Fibroblast of lung (primary cell): Measurements from ENCODE around the gene SRC. TPM values are rescaled to one million over a fixed set of nuclear protein-coding genes. Genes with fewer than 3 reads are reported as not detected.

Source experiments
- DNase-seq, 2 donors: peaks; one replicate each; pipeline versions ENCODE4 v3.0.0 to v3.0.0-alpha.2; 2010; ENCODE audit warnings: low read depth in 2 of 2
- H2AFZ ChIP-seq: 2 replicates; pipeline ENCODE4 v1.5.1; 2012; ENCODE audit warnings: low read length, control low read depth, inconsistent platforms
- H3K27ac ChIP-seq: 2 replicates; pipeline ENCODE4 v1.5.1; 2011; ENCODE audit warnings: low read length, control low read depth; ENCODE audit not compliant: insufficient read depth
- H3K27me3 ChIP-seq: 2 replicates; pipeline ENCODE4 v1.5.1; 2011; ENCODE audit warnings: mild to moderate bottlenecking, low read length; ENCODE audit not compliant: control insufficient read depth, insufficient read depth
- H3K36me3 ChIP-seq: 2 replicates; pipeline ENCODE4 v1.5.1; 2011; ENCODE audit warnings: low read length; ENCODE audit not compliant: control insufficient read depth, insufficient read depth
- H3K4me1 ChIP-seq: 2 replicates; pipeline ENCODE4 v1.5.1; 2011; ENCODE audit warnings: low read length; ENCODE audit not compliant: control insufficient read depth, insufficient read depth; ENCODE audit errors: extremely low read depth
- H3K4me2 ChIP-seq: 2 replicates; pipeline ENCODE4 v1.5.1; 2011; ENCODE audit warnings: low read length, control low read depth; ENCODE audit not compliant: insufficient read depth; ENCODE audit errors: extremely low read depth
- H3K4me3 ChIP-seq, 4 experiments: fragments of 200-600 bp in 1 of 4; sonication (generic) in 1 of 4; replicated peaks in 1 of 4; 2 replicates each; pipeline ENCODE4 v1.5.1; 2011 to 2016; ENCODE audit warnings: low read length in 4 of 4, low read depth in 3 of 4, mild to moderate bottlenecking in 3 of 4, control low read depth in 2 of 4, inconsistent platforms in 1 of 4, mixed read lengths in 1 of 4; ENCODE audit not compliant: insufficient read depth in 1 of 4; ENCODE audit errors: control extremely low read depth in 1 of 4
- H3K79me2 ChIP-seq: 2 replicates; pipeline ENCODE4 v1.5.1; 2012; ENCODE audit warnings: mild to moderate bottlenecking, low read length, inconsistent platforms; ENCODE audit not compliant: control insufficient read depth, insufficient read depth
- H3K9ac ChIP-seq: 2 replicates; pipeline ENCODE4 v1.5.1; 2011; ENCODE audit warnings: mild to moderate bottlenecking, low read length, control low read depth; ENCODE audit not compliant: insufficient read depth
- H3K9me3 ChIP-seq: 2 replicates; pipeline ENCODE4 v1.5.1; 2012; ENCODE audit warnings: low read depth, low read length; ENCODE audit not compliant: control insufficient read depth, insufficient read depth
- H4K20me1 ChIP-seq: 2 replicates; pipeline ENCODE4 v1.5.1; 2011; ENCODE audit warnings: low read length; ENCODE audit not compliant: control insufficient read depth, insufficient read depth; ENCODE audit errors: extremely low read depth
- EZH2 ChIP-seq: IDR thresholded peaks from 2 replicates; pipeline ENCODE4 v1.5.1; 2012; ENCODE audit warnings: low read length, control low read depth, mild to moderate bottlenecking; ENCODE audit errors: missing control alignments
- polyA plus RNA-seq, 2 donors: library from polyadenylated mRNA; depleted of rRNA in 1 of 2; stranded (reverse) in 1 of 2; unstranded in 1 of 2; fragments of >200 nt; gene quantifications; 2 replicates each; pipeline ENCODE4 v1.2.1, GENCODE V29; 2011 to 2012; ENCODE audit warnings: missing spikeins in 1 of 2
- total RNA-seq: library from RNA; depleted of rRNA; stranded (reverse); fragments of >200 nt; gene quantifications from 2 replicates; pipeline ENCODE4 v1.2.1, GENCODE V29; 2014
- TF ChIP-seq, protein P1 (sequence below), 2 donors: IDR thresholded peaks in 1 of 2; conservative IDR thresholded peaks in 1 of 2; 1 replicate in 1 of 2; 2 replicates in 1 of 2; pipeline ENCODE4 v1.5.1; 2011 to 2012; ENCODE audit warnings: low read length in 2 of 2, control low read depth in 1 of 2, inconsistent platforms in 1 of 2, low read depth in 1 of 2, mild to moderate bottlenecking in 1 of 2

SRC gene
- total and polyA plus RNA-seq, 2 donors (not counting 1 experiment from before 2014, with no cell fraction given): 17.8 to 20.3 TPM

- Histone ChIP-seq H3K36me3 (peaks cover 3% of the 10 kb centered on the region), H3K27me3 (no peaks in the 10 kb centered on the region), H3K4me2 (no peak overlapping the region), H3K4me3 (no peak overlapping the region), H3K27ac (no peak overlapping the region), H3K4me1 (peaks cover 4% of the 10 kb centered on the region), H2AFZ (no peak overlapping the region), H3K79me2 (no peaks in the 10 kb centered on the region), H3K9me3 (no peaks in the 10 kb centered on the region), H4K20me1 (no peaks in the 10 kb centered on the region), H3K9ac (no peak overlapping the region)
- no peak for TF ChIP-seq EZH2
- TF ChIP-seq, protein P1, sequence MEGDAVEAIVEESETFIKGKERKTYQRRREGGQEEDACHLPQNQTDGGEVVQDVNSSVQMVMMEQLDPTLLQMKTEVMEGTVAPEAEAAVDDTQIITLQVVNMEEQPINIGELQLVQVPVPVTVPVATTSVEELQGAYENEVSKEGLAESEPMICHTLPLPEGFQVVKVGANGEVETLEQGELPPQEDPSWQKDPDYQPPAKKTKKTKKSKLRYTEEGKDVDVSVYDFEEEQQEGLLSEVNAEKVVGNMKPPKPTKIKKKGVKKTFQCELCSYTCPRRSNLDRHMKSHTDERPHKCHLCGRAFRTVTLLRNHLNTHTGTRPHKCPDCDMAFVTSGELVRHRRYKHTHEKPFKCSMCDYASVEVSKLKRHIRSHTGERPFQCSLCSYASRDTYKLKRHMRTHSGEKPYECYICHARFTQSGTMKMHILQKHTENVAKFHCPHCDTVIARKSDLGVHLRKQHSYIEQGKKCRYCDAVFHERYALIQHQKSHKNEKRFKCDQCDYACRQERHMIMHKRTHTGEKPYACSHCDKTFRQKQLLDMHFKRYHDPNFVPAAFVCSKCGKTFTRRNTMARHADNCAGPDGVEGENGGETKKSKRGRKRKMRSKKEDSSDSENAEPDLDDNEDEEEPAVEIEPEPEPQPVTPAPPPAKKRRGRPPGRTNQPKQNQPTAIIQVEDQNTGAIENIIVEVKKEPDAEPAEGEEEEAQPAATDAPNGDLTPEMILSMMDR (conservative IDR thresholded peaks at IDR 0.05 in 1 of 2, IDR thresholded peaks at IDR 0.05 in 1 of 2; ENCODE audit: low read depth in 1 of 2, low read length in 2 of 2): no peak
- DNase-seq: no peak
Measured at GRCh38 chr20:37376324-37376723, 30.4 kb downstream of the SRC start.

GRCh38 chr20:37376791-37377190 lies 30.9 kb downstream of the SRC start:
- peaks cover 4% of the 10 kb centered on the region for H3K4me1 ChIP-seq
- no peak for DNase-seq
- no peaks in the 10 kb centered on the region for H3K9me3 ChIP-seq
- TF ChIP-seq, protein P1 (conservative IDR thresholded peaks at IDR 0.05 in 1 of 2, IDR thresholded peaks at IDR 0.05 in 1 of 2; ENCODE audit: low read depth in 1 of 2, low read length in 2 of 2): no peak
- no peak for TF ChIP-seq EZH2
- H4K20me1 ChIP-seq: no peaks in the 10 kb centered on the region
- H3K4me3 ChIP-seq: no peak overlapping the region
- no peak overlapping the region for H2AFZ ChIP-seq
- H3K79me2 ChIP-seq: no peaks in the 10 kb centered on the region
- H3K27ac ChIP-seq: no peak overlapping the region
- peaks cover 3% of the 10 kb centered on the region for H3K36me3 ChIP-seq
- no peak overlapping the region for H3K9ac ChIP-seq
- H3K4me2 ChIP-seq: no peak overlapping the region
- no peaks in the 10 kb centered on the region for H3K27me3 ChIP-seq

DNA sequence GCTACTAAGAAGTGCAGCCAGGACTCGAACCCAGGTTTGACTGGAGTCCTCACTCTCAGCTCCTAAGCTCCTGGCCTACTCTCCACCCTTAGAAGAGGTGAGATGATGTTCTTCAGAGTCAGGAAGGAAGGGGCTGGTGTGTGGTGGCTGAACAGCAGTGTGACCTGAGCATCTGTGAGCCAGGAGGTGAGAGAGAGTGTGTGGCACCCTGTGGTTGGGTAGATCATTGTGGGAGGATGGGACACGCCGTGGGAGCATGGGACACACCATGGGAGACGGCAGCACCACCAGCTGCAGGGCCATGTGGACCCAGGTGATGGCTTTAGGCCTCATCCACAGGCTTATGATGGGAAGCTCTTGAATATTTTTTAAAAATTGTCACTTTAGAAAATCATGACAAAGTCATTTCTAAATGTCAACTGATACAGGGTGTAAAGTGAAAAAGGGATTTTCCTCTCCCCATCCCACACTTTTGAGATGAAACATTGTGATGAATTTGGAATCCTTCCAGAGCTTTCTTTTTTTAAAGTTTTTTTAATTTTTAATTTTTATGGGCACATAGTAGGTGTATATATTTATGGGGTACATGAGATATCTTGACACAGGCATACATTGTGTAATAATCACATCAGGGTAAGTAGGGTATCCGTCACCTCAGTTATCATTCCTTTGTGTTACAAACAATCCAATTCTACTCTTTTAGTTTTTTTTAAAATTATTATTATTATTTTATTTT lies 31.6 kb downstream of the SRC start:
- DNase-seq: no peak
- no peaks in the 10 kb centered on the region for H3K9me3 ChIP-seq
- no peaks in the 10 kb centered on the region for H4K20me1 ChIP-seq

More for the DNA sequence above, 31.6 kb downstream of the SRC start:
- H3K27me3 ChIP-seq: no peaks in the 10 kb centered on the region
- peaks cover 4% of the 10 kb centered on the region for H3K4me1 ChIP-seq
- H2AFZ ChIP-seq: no peak overlapping the region
- H3K79me2 ChIP-seq: no peaks in the 10 kb centered on the region
- H3K27ac ChIP-seq: no peak overlapping the region
- peaks cover 3% of the 10 kb centered on the region for H3K36me3 ChIP-seq
- no peak overlapping the region for H3K4me3 ChIP-seq
- TF ChIP-seq EZH2: no peak
- TF ChIP-seq, protein P1 (conservative IDR thresholded peaks at IDR 0.05 in 1 of 2, IDR thresholded peaks at IDR 0.05 in 1 of 2; ENCODE audit: low read depth in 1 of 2, low read length in 2 of 2): no peak
- H3K4me2 ChIP-seq: no peak overlapping the region
- no peak overlapping the region for H3K9ac ChIP-seq
